Measurements from ENCODE around the gene PPP1R26.

The PPP1R26 gene

DNA sequence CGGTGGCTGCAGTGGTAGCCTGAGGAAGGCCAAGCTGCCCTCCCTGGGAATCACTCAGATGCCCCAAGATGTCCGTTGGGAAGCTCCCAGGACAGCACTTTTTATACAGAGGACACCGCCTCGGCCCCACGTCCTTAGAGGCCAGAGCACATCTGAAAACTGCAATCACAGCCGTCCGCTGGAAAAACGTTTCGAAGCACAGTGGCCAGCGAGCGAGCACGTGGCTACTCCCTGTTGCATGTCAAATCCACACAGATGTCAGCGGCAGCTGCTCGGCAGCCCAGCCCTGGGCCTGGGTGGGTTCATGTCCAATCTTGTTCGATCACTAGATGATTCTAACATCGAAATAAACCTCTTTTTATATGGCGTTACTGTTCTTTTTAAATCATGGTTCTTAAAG, 8.9 kb downstream of the PPP1R26 start:
- no peak for DNase-seq

DNA sequence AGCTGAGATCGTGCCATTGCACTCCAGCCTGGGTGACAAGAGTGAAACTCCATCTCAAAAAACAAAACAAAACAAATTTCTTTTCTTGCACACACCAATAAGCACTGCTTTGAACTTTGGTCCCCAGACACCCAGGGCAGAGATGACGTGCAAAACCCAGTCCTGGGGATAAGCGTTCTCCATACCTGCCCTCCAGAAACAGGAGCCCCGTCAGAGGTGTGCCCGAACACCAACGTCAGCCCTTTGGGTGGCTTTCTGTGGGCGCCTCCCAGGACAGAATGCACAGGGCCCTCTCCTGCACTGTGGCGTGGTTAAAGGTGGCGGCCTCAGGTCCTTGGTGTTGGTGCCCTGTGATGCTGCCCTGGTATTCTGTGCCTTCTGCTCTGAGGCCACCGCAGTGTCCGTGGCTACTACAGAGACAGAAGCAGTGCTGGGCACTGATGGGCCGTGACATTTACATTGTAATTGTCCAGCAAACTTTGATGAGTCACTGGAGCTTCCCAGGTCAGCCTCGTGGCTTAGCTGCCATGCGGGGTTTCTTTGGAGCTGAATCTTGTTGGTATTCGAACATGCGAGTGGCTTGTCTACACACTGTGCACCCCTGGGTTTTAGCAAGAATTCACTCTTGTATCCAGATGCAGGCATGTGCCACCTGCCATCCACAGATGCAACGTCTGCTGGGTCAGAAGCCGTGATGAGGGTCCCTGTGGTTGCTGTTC, 9.8 kb downstream of the PPP1R26 start:
- DNase-seq: no peak

DNA sequence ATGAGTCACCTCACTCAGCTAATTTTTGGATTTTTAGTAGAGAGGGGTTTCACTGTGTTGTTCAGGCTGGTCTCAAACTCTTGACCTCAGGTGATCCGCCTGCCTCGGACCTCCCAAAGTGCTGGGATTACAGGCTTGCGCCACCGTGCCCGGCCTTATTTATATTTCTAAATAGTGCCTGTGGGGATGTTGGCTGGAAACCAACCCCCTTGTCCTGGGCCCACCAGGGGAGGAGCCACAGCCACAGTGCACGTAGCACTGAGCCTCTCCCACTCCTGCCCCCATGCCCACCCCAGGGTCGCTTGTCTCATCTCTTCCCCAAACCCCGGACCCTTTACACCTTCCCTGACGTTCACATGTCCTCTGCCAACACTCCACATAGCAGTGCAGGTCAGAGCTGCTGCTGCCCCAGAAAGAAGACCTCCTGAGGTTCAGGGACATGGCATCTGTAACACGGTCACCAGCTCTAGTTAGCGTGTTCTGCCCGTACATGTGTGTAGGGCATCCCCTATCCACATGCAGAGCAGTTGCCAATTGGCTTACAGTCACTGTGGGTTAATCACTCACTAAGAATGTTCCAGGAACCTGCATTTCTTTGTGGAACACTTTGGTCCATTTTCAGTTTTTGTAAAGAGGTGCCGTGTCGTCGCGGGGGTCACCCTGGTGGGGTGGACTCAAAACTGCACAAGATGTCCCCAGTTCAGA, 10.7 kb downstream of the PPP1R26 start:
- no peak for DNase-seq

DNA sequence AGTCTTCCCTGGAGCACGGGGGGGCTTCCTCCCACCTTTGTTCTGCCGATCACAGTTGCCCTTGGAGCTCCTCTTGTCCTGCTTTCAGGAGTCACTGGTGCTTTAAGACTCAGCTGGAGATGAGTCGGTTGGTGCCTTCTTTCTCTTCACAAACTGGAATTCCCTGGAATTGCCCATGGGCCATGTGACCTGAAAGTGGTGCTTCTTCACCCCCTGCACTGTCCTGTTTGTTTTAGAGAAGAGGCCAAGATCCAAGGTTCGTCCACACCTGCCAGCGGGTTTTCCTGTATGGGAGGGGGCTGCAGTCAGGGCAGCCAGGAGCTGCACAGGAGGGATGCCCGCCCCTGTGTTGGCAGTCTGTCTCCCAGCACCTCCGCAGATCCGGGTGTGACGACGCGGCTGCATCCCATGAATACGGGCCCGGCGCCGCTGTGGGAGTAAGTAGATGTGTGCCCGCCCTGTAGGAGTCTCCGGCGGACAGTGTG, 11.4 kb downstream of the PPP1R26 start:
- no peak for DNase-seq

DNA sequence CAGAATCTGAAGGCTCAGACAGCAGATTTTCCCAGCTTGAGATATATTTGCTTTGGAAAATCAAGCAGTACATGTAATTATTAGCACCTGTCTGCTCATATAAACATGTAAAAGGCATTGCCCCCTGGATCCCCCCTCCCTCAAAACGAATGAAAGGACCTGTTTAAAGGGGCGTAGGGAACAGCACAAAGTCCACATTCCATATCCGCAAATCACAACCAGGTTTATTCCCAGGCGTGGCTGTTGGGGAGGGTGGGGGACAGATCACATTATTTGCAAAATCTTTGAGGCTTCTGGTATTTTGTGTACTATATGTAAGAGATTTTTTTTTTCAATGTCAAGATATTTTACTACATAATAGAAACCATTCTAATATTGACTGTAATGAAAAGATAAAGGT, 12.2 kb downstream of the PPP1R26 start:
- no peak for DNase-seq

DNA sequence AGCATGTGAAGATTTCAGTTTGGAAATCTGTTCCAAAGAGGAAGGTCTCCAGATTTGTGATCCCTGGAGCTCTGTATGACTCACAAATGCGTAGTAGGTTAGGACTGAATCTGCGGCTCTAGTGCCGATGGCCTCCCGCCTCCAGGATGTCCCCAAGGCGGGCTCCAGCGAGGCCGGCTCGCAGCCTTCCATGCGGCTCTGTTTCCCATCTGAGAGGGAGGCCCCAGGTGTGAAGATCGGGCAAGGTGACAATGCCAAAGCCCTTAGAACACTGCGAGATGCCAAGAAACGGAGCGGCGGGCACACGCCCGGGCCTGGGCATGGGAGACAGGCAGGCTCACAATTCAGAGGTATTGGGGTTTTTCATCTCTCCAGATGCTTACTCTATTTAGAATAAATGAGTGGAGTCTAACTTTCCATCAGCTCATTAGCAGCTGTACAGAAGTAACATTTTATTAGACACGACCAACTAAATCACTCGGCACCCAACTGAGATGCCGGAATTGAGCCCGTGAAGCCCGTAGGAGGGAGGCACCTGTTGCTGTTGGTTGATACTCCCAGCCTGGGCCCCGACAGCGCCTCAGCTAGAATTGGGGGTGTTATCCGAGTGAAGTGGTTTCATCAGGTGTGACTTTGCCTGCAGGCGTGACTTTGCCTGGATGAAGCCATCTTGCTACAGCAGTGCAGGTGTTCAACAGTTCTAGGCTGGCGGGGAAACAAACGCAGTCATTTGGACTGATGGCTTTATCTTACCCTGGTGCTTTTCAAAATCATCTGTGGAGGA, 13.5 kb downstream of the PPP1R26 start:
- DNase-seq: no peak

DNA sequence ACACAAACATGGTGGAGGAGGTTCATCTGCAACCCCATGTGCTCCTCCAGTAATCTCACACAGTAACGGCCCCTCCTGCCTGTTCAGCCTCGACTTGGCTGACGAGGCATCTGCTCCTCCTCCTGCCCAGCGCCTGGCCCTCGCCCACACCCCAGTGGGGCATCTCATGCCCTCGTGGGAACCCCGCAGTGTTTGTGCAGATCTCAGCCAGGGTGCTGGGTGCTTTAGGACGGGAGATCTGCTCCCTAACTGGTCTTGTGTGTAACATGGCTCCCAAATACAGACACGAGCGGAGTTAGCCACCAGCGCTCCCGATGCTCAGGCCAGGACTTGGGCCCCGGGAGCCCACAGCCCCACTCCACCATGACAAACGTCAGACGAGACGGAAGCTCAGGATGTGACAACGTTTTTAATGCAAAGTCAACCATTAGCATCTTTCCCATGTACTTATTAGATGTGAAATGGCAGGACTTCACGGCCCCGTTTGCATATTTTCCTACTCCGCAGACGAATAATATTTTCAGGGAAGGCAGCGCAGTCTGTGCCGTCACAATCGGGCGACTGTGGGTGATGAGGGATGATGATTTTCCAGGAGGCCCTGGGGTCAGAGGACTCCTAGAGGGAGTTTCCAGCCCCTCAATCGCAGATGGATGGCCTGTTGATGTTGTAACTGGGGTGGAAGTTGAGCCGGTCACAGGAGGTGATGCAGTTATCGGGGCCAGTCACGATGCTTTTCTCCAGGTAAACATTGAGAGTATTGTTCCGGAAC, 15.4 kb downstream of the PPP1R26 start:
- no peak for DNase-seq

DNA sequence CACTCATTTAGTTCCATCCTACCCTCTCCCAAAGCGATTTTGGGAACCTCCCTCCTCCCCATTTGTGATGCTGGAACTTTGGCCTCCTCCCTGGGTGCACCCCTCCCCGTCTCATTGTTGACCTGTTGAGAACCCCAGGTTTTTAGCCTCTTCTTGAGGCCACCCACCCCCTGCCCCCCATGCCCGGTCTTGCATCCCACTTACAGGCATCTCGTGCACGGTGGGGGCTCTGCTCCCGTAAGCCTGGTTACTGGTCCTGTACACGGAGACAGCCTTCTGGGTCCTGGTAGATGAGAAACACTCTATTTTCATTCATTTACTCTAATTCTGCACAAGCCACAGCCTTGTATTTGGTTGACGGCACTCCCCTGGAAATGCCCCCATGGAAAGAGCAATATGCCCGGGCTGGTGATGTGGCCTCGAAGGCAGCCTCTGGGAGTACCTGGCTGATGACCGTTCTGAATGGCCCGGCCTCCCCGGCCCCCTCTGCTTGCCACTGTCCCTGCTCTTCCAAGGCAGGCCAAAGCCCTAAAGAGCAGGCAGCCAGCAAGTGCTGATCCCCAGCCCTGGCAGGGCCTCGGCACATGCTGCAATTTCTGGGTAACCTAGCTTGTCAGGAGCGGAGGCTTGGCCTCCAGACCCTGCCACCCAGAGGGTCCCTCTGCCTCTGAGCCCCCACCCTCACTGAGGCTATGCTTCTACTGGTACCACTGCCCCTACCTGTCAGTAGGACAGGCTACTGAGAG, 19.0 kb downstream of the PPP1R26 start:
- no peak for DNase-seq

DNA sequence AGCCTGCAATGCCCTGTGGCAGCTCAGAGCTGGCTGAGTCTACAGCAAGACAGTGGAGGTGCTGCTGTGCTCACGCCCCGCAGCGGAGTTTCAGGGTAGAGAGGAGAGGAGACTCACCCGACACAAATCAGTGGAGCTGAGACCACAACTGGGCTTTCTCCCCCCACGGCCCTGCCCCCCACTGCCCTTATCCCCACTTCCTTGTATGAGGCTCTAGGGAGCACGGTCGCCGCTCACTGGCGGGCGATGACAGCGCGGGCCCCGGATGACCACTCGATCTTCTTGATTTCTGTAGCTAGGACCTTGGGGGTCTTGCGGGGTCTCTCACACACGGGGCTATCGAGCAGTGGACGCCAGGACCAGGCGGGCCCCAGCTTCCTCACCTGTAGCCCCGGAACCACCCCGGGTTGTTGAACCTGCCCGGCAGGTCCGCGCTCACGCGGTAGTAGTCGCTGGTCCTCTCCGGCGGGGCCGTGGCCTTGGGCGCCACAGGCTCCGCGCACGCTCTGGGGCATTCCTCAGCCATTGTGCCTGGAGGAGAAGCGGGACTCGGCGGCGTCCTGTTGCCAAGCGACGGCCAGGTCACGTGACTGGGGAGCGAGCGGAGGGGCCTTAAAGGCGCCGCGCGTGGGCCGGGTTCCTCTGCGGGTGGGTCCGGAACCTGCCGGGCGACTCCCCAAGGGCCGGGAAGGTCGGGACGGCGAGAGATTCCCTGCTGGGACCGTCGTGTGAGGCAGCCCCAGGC, 19.9 kb downstream of the PPP1R26 start:
- DNase-seq: peak; percentile 58 to 88 (median 78)

DNA sequence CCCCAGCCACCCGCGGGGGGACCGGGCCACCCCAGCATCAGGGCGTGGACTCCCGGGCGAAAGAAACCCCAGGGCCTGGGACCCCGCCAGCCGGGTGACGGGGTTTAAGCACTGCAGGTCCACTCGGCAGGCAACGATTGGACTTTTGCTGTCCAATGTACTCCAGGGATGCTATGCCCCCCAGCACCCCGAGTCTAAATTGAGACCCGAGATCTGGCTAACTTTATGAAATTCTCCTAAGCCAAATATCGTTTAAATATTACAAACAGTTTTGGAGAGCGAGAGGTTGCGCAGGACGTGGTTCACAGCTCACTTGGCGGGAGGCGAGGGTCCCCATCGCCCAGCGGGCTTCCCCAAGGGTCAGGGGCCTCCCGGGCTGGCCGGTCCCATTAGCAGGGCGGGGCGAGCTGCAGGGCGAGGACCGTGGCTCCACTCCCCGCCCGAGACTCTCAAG, 20.5 kb downstream of the PPP1R26 start:
- no peak for DNase-seq

DNA sequence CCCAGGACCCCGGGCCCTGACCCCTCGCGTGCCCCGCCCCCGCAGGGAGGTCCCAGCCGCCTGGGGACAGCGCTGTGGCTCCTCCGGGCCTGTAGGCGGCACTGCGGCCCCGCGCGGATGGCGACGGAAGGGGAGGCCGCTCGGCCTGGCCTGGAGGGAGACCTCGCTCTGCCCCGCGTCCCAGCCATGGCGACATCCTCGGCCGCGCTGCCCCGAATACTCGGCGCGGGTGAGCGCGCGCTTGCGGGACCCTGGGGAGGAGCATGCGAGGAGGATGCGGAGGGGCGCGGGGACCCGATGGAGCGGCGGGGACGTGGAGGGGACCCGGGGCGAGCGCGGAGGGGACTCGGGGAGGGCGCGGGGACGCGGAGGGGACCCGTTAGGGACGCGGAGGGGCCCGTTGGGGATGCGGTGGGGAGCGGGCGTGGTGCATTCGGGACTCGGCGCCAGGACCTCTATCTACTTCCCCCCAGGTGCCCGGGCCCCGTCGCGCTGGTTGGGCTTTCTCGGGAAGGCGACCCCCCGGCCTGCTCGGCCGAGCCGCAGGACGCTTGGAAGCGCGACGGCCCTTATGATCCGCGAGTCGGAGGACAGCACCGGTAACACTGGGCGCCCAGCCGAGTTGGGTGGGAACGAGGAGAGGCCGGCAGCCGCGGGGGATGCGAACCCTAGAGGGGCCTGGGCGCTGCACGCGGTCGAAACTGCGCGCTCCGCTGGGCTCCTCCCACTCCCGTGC, 21.1 kb downstream of the PPP1R26 start, which contains the start of gene MRPS2:
TSS of gene MRPS2 (plus strand) at position 158 of the 736 bp plus-strand sequence. CDS start at position 187, 29 bp downstream.
- DNase-seq: peak; percentile 63 to 79 (median 64)

DNA sequence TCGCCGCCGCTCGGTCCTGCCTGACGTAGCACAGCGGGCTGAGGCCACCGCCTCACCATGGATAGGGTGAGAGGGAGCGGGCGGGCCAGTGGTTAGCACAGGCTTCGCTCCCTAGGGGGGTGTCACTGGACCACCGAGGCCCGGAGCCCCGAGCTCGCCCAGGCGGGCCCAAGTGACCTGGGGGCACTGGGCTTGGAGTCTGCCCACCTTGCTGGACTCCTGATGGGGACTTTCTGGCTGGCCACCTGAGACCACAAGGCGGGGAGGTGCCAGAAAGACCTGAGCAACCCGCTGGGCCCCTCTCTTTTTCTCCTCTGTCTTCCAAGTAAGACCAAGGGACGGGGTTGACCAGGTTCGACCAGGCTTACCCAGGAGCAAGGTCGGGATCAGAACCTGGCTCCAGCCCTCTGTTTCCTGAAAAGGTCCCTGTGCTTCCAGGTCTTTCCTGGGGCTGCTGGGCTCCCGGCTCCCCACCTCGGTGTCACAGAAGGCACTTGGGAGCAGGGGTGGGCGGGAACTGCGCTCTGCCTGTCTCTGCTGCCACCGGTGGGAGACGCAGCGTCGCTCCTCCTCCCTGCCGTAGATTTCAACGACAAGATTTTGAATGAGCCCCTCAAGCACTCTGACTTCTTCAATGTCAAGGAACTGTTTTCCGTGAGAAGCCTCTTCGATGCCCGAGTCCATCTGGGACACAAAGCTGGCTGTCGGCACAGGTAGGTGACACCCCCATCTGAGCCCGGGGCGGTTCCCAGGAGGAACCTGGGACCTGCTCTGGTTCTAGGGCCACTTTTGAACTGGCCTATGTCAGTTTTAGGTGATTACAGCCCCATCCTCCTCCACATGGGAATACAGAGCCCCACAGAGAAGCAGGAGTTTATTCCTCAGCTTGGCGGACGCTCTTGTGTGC, 21.9 kb downstream of the PPP1R26 start:
- DNase-seq: no peak

DNA sequence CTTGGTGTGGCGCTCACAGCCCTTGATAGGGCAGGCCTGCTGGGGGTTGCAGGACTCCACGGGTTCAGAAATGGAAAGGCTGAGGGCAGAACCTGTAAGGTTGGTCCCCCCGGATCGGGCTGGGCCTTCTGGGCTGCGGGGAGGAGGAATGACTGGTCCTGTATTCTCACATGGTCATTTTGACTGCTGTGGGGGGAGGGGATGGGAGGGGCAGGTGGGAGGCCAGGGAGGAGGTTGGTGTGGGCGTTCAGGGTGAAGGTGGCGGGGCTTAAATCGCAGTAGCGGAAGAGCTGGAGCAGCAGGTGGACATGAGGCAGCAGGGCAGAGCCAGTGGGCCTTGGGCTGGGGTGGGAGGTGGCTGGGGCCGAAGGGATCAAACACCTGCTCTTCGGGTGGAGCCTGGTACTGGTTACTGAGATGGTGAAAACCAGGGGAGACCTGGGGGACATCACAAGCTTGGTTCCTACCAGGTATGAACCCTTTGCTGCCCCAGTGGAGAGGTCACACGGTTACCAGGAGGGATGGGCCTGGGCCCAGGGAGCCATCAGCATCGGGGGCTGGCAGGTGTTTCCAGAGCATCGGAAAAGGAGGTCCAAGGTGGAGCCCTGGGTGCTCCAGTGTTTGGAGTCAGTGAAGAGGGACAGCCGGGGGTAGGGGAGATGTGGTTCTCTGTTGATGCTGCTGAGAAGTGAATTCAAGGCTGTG, 22.7 kb downstream of the PPP1R26 start:
- no peak for DNase-seq

DNA sequence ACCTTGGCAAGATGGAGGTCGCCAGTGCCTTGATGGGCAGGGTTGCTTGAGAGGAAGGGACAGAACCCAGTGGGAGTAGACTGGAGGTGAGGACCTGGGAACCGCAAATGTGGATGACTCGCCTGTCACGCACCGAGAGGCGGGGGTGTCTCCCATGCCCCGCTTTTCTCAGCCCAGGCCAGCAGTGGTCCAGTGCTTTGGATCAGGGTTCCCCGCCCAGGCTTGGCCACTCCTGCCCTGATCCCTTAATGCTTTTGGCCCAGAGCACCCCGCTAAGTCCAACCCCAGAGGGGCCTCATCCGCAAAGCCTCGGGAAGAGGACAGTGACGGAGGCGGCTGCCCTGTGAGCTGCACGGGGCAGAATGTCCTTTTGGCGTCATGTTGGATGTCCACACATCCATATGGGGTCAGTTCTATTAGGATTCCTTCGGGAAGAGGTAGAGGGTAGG, 23.3 kb downstream of the PPP1R26 start:
- DNase-seq: no peak

DNA sequence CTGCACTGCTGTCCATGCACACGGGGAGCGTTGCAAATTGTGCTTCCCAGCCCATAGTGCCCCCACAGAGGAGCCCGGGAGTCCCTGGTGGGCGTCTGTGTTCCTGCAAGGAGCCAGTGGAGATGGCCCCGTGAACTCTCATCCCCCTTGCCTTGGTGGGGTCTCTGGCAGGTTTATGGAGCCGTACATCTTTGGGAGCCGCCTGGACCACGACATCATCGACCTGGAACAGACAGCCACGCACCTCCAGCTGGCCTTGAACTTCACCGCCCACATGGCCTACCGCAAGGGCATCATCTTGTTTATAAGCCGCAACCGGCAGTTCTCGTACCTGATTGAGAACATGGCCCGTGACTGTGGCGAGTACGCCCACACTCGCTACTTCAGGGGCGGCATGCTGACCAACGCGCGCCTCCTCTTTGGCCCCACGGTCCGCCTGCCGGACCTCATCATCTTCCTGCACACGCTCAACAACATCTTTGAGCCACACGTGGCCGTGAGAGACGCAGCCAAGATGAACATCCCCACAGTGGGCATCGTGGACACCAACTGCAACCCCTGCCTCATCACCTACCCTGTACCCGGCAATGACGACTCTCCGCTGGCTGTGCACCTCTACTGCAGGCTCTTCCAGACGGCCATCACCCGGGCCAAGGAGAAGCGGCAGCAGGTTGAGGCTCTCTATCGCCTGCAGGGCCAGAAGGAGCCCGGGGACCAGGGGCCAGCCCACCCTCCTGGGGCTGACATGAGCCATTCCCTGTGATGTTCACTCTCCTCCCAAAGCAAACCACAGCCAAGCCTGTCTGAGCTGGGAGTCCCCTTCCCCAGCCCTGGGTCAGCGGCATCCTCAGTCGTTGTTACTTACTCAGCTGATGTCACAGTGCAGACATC, 24.0 kb downstream of the PPP1R26 start:
- DNase-seq: no peak

DNA sequence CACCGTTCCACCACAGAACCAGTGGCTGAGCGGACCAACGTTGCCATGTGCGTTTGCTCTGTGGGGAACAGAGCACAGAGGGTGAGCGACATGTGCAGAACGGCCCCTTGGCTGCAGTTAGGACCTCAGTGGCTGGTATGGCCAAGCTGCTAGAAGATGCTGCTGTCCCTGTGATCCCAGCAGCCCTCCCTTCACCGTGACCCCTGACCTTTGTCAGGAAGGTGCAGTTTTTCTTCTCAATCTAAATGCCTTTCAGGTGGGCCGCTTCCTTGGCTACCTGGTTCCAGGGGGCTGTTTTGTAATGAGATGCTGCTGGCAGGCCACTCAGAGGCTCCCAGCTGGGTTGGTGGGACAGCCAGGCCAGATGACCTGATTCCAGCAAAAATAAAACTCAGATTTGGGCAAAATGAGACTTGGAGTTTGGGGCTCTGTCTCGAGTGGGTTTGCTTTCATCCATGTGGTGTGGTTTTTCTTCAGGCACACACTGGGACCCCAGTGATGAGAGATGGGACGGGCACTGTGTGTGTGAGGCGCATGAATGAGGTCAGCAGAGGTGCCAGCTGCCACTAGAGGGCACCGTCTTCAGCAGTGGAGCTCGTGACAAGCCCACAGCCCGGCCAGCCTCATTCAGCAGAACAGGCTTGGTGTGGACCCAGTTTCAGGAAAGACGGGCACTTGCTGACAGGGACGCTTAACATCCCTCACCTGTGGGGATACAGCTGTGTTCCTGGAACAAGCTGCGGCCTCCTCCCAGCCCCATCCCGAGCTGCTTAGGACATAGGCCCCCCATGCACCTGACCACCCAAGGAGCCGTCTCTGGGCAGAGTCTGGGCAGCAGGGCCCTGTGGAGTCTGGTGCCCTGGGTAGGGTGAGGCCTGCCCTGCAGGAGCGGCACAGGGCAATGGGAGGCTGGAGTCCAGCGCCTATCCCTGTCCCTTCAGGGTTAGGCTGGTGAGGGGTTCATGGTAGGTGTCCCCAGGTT, 25.0 kb downstream of the PPP1R26 start:
- DNase-seq: peak in 3 of 4 experiments; percentile 14 to 34 (median 32)

All from activated naive CD4-positive, alpha-beta T cell (primary cell).